ENCODE measurements around the gene RCHY1. TPM values are rescaled to one million over a fixed set of nuclear protein-coding genes. Genes with fewer than 3 reads are reported as not detected.

Gene RCHY1
- total and polyA plus RNA-seq, 12 donors: 7.4 to 54.2 (median 31.4) TPM

DNA sequence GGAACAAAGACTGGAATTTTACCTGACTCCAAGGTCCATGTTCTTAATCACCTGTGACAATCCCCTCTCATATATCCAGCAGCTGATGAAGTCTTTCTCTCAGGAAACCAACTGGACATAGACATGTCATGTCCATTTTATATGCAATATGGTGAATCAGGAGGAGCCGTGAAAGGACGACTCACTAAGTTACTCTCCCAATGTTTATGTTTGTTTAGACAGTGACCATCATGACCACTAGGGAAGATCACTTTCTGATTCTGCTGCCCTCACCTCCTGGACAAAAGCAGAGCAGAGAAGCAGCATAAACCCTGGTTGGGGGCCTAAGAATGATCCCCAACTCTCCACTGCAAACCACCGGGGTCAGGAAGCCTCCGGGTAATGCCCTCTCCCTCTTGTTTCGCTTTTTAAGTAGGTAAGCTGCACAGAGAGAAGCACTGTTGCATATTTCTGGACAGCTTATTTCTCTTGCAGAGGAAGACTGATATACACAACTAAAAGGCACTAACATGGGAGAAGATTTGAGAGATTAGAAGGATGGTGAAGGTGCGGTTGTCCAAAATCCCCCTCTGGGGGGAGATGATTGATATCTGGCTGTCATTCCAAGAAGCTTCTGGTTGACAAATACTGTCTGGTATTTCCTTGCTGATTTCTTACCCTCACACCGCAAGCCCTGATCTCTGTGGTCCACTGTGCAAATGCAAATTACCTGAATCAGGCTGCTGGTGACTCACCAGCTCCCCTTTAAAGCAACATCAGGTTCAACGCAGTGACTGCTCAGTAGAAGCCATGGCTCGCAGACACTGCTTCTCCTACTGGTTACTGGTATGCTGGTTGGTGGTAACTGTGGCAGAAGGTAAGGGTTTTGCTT, 41.3 kb upstream of the RCHY1 start, which contains the start of gene ODAPH:
Gene ODAPH (plus strand): TSS at position 773 of the 871 bp plus-strand sequence. CDS start 17 bp downstream, at position 790.
- no peaks in the 10 kb centered on the region for H3K9me3 ChIP-seq (replicated peaks in 1 of 3)
- TF ChIP-seq, protein P1, sequence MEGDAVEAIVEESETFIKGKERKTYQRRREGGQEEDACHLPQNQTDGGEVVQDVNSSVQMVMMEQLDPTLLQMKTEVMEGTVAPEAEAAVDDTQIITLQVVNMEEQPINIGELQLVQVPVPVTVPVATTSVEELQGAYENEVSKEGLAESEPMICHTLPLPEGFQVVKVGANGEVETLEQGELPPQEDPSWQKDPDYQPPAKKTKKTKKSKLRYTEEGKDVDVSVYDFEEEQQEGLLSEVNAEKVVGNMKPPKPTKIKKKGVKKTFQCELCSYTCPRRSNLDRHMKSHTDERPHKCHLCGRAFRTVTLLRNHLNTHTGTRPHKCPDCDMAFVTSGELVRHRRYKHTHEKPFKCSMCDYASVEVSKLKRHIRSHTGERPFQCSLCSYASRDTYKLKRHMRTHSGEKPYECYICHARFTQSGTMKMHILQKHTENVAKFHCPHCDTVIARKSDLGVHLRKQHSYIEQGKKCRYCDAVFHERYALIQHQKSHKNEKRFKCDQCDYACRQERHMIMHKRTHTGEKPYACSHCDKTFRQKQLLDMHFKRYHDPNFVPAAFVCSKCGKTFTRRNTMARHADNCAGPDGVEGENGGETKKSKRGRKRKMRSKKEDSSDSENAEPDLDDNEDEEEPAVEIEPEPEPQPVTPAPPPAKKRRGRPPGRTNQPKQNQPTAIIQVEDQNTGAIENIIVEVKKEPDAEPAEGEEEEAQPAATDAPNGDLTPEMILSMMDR (IDR thresholded peaks at IDR 0.05): no peak
- no peak for TF ChIP-seq POLR2A (IDR thresholded peaks at IDR 0.05)
- H3K4me1 ChIP-seq (replicated peaks in 1 of 2): no peaks in the 10 kb centered on the region
- 56 to 78% (median 68%) methylated on average over 8 to 9 of the region's 9 CpGs for WGBS, 4 donors
- intact Hi-C loops (cut with DNase I): no loop called here
- H3K4me3 ChIP-seq: no peak within 1 kb of the TSS
- no peak for DNase-seq
- H3K27me3 ChIP-seq: no peaks in the 10 kb centered on the region
- no peak within 1 kb of the TSS for H3K27ac ChIP-seq
- no peaks in the 10 kb centered on the region for H3K36me3 ChIP-seq (replicated peaks in 1 of 2)

DNA sequence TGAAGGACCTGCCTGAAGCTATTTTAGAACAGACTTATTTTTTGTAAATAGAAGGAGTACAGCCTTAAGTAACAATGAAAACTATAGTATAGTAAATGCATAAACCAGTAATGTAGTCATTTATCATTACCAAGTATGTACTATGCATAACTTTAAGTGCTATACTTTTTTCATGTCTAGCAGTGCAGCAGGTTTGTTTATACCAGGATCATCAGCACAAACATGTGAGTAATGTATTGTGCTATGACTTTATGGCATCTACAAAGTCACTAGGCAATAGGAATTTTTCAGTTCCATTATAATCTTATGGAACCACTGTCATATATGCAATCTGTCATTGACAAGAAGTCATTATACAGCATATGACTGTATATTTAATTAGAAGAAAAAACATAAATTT, 38.2 kb upstream of the RCHY1 start:
- H3K27ac ChIP-seq: no peak overlapping the region
- H3K9me3 ChIP-seq (replicated peaks in 1 of 3): no peaks in the 10 kb centered on the region
- no peaks in the 10 kb centered on the region for H3K4me1 ChIP-seq (replicated peaks in 1 of 2)
- H3K27me3 ChIP-seq: no peaks in the 10 kb centered on the region
- intact Hi-C loops (cut with DNase I): no loop called here
- no peaks in the 10 kb centered on the region for H3K36me3 ChIP-seq (replicated peaks in 1 of 2)
- no peak overlapping the region for H3K4me3 ChIP-seq
- TF ChIP-seq POLR2A (IDR thresholded peaks at IDR 0.05): no peak
- TF ChIP-seq, protein P1 (IDR thresholded peaks at IDR 0.05): no peak
- no peak for DNase-seq

DNA sequence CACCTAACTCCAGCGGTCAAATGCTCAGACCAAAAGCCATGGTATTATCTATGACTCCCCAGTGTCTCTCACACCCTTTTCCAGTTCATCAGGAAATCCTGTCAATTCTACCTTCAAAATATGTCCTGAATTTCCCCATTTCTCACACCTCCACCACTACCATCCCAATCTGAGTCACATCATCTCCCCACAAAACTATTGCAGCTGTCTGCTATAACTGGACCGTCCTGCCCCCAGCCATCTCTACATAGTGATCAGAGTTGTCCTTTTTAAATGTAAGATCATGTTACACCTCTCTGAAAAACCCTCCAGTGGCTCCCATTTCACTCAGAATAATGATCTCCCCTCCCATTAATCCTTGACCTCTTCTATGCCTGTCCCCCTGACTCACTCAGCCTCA, 34.8 kb upstream of the RCHY1 start:
- TF ChIP-seq POLR2A (IDR thresholded peaks at IDR 0.05): no peak
- TF ChIP-seq, protein P1 (IDR thresholded peaks at IDR 0.05): no peak
- no peaks in the 10 kb centered on the region for H3K9me3 ChIP-seq (replicated peaks in 1 of 3)
- no peak overlapping the region for H3K4me3 ChIP-seq
- H3K27ac ChIP-seq: no peak overlapping the region
- WGBS, 4 donors: 87 to 95% (median 94%) methylated on average over 2 of the region's 2 CpGs
- no peaks in the 10 kb centered on the region for H3K27me3 ChIP-seq
- H3K36me3 ChIP-seq (replicated peaks in 1 of 2): peaks cover 0 to 4% of the 10 kb centered on the region in 2 donors
- no peaks in the 10 kb centered on the region for H3K4me1 ChIP-seq (replicated peaks in 1 of 2)
- intact Hi-C loops (cut with DNase I): no loop called here
- no peak for DNase-seq

DNA sequence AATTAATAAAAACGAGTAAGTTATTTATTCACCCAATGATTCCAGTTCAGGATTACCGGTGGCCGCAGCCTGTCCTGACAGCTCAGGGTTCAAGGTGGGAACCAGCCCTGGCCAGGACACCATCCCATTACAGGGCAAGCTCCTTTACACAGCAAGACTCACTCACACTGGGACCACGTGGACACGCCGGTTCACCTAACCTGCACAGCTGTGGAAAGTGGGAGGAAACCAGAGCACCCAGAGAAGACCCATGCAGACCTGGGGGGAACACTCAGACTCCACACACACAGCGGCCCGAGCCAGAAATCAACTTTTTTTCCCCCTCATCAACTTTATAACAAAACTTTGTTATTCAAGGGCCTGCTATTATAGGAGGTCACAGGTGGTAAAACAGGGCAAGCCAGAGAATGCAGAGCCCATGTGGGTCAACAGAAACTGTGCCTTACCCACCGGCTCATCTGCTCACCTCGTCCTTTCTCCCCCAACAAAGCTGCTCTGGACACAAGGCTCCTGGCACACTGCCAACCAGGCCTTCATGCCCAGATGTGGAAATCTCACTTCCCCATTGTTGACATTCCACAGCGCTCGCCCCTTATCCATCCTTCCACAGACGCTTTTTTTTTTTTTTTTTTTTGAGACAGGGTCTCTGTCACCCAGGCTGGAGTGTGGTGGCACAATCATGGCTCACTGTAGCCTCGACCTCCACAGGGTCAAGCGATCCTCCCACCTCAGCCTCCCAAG, 33.6 kb upstream of the RCHY1 start:
- no peak for TF ChIP-seq POLR2A (IDR thresholded peaks at IDR 0.05)
- TF ChIP-seq, protein P1 (IDR thresholded peaks at IDR 0.05): no peak
- no peak overlapping the region for H3K27ac ChIP-seq
- 73 to 78% (median 73%) methylated on average over 12 to 15 of the region's 15 CpGs for WGBS, 4 donors
- no peaks in the 10 kb centered on the region for H3K4me1 ChIP-seq (replicated peaks in 1 of 2)
- intact Hi-C loops (cut with DNase I): no loop called here
- H3K4me3 ChIP-seq: no peak overlapping the region
- no peaks in the 10 kb centered on the region for H3K9me3 ChIP-seq (replicated peaks in 1 of 3)
- H3K36me3 ChIP-seq (replicated peaks in 1 of 2): peaks cover 0 to 4% of the 10 kb centered on the region in 2 donors
- no peaks in the 10 kb centered on the region for H3K27me3 ChIP-seq
- DNase-seq: peak; percentile 16 to 67 (median 50)
